HepG2 (cell line): ENCODE data around the gene C14orf119. TPM values are rescaled to one million over a fixed set of nuclear protein-coding genes. Genes with fewer than 3 reads are reported as not detected.

Experiments used
- ELF4 ChIP-seq: sonication (generic); formaldehyde crosslinking; IDR thresholded peaks from 2 replicates; pipeline ENCODE4 v1.5.0; 2020; ENCODE audit warnings: missing genetic modification reagents, mild to moderate bottlenecking, moderate library complexity, borderline replicate concordance
- IRF2 ChIP-seq: IDR thresholded peaks from 2 replicates; pipeline ENCODE4 v1.6.1; 2018; ENCODE audit warnings: missing genetic modification reagents, missing compliant biosample characterization
- MAFK ChIP-seq, 2 experiments: IDR thresholded peaks in 1 of 2; conservative IDR thresholded peaks in 1 of 2; 2 replicates each; pipeline ENCODE4 v1.6.1; 2011; ENCODE audit warnings: improper control_type of control experiment in 2 of 2, low read length in 2 of 2
- NRL ChIP-seq: sonication (generic); formaldehyde crosslinking; IDR thresholded peaks from 2 replicates; pipeline ENCODE4 v1.5.0; 2020; ENCODE audit warnings: missing genetic modification reagents, mild to moderate bottlenecking, moderate library complexity, borderline replicate concordance
- RBFOX2 ChIP-seq: fragments of 200-400 bp; formaldehyde crosslinking; IDR thresholded peaks from 2 replicates; pipeline ENCODE4 v1.6.1; 2017; ENCODE audit warnings: low read depth, mild to moderate bottlenecking, low read length
- RELA ChIP-seq: sonication (generic); formaldehyde crosslinking; IDR thresholded peaks from 2 replicates; pipeline ENCODE4 v1.4.0; 2020; ENCODE audit warnings: missing genetic modification reagents
- REPIN1 ChIP-seq: sonication (generic); formaldehyde crosslinking; IDR thresholded peaks from 2 replicates; pipeline ENCODE4 v1.8.0; 2022; ENCODE audit warnings: missing genetic modification reagents, low read depth, mild to moderate bottlenecking, borderline replicate concordance
- SCMH1 ChIP-seq: sonication (generic); formaldehyde crosslinking; IDR thresholded peaks from 2 replicates; pipeline ENCODE4 v1.9.0; 2021; ENCODE audit warnings: missing genetic modification reagents, mild to moderate bottlenecking, borderline replicate concordance
- THAP11 ChIP-seq: IDR thresholded peaks from 2 replicates; pipeline ENCODE4 v1.6.1; 2016; ENCODE audit warnings: missing biosample characterization, missing genetic modification reagents
- THRA ChIP-seq: sonication (generic); formaldehyde crosslinking; IDR thresholded peaks from 2 replicates; pipeline ENCODE4 v1.4.0; 2020; ENCODE audit warnings: missing genetic modification reagents, borderline replicate concordance
- ZMAT5 ChIP-seq: sonication (generic); formaldehyde crosslinking; IDR thresholded peaks from 2 replicates; pipeline ENCODE4 v1.5.0; 2020; ENCODE audit warnings: mild to moderate bottlenecking, low read depth, missing genetic modification reagents, borderline replicate concordance
- ZNF138 ChIP-seq: sonication (generic); formaldehyde crosslinking; IDR thresholded peaks from 2 replicates; pipeline ENCODE4 v1.5.0; 2020; ENCODE audit warnings: mild to moderate bottlenecking, low read depth, missing genetic modification reagents
- ZNF496 ChIP-seq: sonication (generic); formaldehyde crosslinking; IDR thresholded peaks from 2 replicates; pipeline ENCODE4 v1.8.1; 2023; ENCODE audit warnings: mild to moderate bottlenecking, moderate library complexity, missing genetic modification reagents; ENCODE audit not compliant: insufficient replicate concordance
- ZNF704 ChIP-seq: sonication (generic); formaldehyde crosslinking; IDR thresholded peaks from 2 replicates; pipeline ENCODE4 v1.8.1; 2023; ENCODE audit warnings: mild to moderate bottlenecking, inconsistent platforms, moderate library complexity, missing genetic modification reagents, borderline replicate concordance
- ZNF75D ChIP-seq: sonication (generic); formaldehyde crosslinking; IDR thresholded peaks from 2 replicates; pipeline ENCODE4 v1.8.1; 2023; ENCODE audit warnings: missing genetic modification reagents, mild to moderate bottlenecking, borderline replicate concordance
- ZNF773 ChIP-seq: sonication (generic); formaldehyde crosslinking; IDR thresholded peaks from 2 replicates; pipeline ENCODE4 v1.4.0; 2020; ENCODE audit warnings: missing genetic modification reagents, borderline replicate concordance
- polyA plus RNA-seq, 8 experiments: library from polyadenylated mRNA; depleted of rRNA in 3 of 8; stranded (reverse) in 7 of 8; unstranded in 1 of 8; fragments of >200 nt; fragmentation: Illumina TruSeq in 4 of 8; extraction: Trizol in 4 of 8; gene quantifications; 2 replicates each; pipeline versions ENCODE4 v1.2.1 to v1.2.3, GENCODE V29; 2011 to 2016; ENCODE audit warnings: low read depth in 4 of 8, missing spikeins in 1 of 8, mixed read lengths in 1 of 8; ENCODE audit not compliant: insufficient read depth in 1 of 8
- total RNA-seq, 5 experiments: library from RNA; depleted of rRNA; stranded (reverse); fragments of >200 nt; fragmentation: Illumina TruSeq; extraction: Trizol; gene quantifications; 2 replicates each; pipeline ENCODE4 v1.2.3, GENCODE V29; 2016; ENCODE audit warnings: low read depth in 1 of 5
- TF ChIP-seq, protein P1 (sequence below): sonication (generic); formaldehyde crosslinking; IDR thresholded peaks from 2 replicates; pipeline ENCODE4 v1.4.0; 2020; ENCODE audit warnings: missing genetic modification reagents
- TF ChIP-seq, protein P2 (sequence below): sonication (generic); formaldehyde crosslinking; IDR thresholded peaks from 2 replicates; pipeline ENCODE4 v1.5.0; 2020; ENCODE audit warnings: missing genetic modification reagents, mild to moderate bottlenecking, borderline replicate concordance

The C14orf119 gene
- total and polyA plus RNA-seq, 2 of the 13 experiments (the other 11 are each of a cell fraction or from before 2014, with no cell fraction given) = 117 to 206 TPM

GRCh38 chr14:23058654-23059504 lies 36.4 kb upstream of the C14orf119 start (continued):
- TF ChIP-seq ZNF773 (CRISPR knock-in tag) = no peak
- no peak for TF ChIP-seq THAP11 (CRISPR knock-in tag)
- TF ChIP-seq ZMAT5 (CRISPR knock-in tag) = 0 out of 2 replicates have a peak, but pooled peaks have one; percentile 48
- TF ChIP-seq IRF2 (CRISPR knock-in tag) = no peak
- TF ChIP-seq ZNF496 (CRISPR knock-in tag) = no peak
- TF ChIP-seq THRA = no peak
- no peak for TF ChIP-seq SCMH1 (CRISPR knock-in tag)
- TF ChIP-seq, protein P1, sequence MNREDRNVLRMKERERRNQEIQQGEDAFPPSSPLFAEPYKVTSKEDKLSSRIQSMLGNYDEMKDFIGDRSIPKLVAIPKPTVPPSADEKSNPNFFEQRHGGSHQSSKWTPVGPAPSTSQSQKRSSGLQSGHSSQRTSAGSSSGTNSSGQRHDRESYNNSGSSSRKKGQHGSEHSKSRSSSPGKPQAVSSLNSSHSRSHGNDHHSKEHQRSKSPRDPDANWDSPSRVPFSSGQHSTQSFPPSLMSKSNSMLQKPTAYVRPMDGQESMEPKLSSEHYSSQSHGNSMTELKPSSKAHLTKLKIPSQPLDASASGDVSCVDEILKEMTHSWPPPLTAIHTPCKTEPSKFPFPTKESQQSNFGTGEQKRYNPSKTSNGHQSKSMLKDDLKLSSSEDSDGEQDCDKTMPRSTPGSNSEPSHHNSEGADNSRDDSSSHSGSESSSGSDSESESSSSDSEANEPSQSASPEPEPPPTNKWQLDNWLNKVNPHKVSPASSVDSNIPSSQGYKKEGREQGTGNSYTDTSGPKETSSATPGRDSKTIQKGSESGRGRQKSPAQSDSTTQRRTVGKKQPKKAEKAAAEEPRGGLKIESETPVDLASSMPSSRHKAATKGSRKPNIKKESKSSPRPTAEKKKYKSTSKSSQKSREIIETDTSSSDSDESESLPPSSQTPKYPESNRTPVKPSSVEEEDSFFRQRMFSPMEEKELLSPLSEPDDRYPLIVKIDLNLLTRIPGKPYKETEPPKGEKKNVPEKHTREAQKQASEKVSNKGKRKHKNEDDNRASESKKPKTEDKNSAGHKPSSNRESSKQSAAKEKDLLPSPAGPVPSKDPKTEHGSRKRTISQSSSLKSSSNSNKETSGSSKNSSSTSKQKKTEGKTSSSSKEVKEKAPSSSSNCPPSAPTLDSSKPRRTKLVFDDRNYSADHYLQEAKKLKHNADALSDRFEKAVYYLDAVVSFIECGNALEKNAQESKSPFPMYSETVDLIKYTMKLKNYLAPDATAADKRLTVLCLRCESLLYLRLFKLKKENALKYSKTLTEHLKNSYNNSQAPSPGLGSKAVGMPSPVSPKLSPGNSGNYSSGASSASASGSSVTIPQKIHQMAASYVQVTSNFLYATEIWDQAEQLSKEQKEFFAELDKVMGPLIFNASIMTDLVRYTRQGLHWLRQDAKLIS (CRISPR knock-in tag) = no peak
- no peak for TF ChIP-seq REPIN1 (CRISPR knock-in tag)
- no peak for TF ChIP-seq ZNF138 (CRISPR knock-in tag)
- TF ChIP-seq MAFK (conservative IDR thresholded peaks at IDR 0.05 in 1 of 2, IDR thresholded peaks at IDR 0.05 in 1 of 2; ENCODE audit: low read length in 2 of 2) = peak in 1 of 2 experiments; percentile 47; a peak in 3 of 4 replicates
- TF ChIP-seq RBFOX2 = peak; percentile 66
- no peak for TF ChIP-seq ELF4 (CRISPR knock-in tag)
- 0 out of 2 replicates have a peak, but pooled peaks have one; percentile 19 for TF ChIP-seq ZNF75D (CRISPR knock-in tag)
- TF ChIP-seq RELA = no peak
- TF ChIP-seq, protein P2, sequence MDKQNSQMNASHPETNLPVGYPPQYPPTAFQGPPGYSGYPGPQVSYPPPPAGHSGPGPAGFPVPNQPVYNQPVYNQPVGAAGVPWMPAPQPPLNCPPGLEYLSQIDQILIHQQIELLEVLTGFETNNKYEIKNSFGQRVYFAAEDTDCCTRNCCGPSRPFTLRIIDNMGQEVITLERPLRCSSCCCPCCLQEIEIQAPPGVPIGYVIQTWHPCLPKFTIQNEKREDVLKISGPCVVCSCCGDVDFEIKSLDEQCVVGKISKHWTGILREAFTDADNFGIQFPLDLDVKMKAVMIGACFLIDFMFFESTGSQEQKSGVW (CRISPR knock-in tag) = no peak
- 0 out of 2 replicates have a peak, but pooled peaks have one; percentile 21 for TF ChIP-seq NRL (CRISPR knock-in tag)
- no peak for TF ChIP-seq ZNF704
